ENCODE measurements around the gene DNAJC9. TPM values are rescaled to one million over a fixed set of nuclear protein-coding genes. Genes with fewer than 3 reads are reported as not detected.

DNAJC9 gene
- total RNA-seq, 1 donor from 2014 or later, result 9.6 TPM

DNA sequence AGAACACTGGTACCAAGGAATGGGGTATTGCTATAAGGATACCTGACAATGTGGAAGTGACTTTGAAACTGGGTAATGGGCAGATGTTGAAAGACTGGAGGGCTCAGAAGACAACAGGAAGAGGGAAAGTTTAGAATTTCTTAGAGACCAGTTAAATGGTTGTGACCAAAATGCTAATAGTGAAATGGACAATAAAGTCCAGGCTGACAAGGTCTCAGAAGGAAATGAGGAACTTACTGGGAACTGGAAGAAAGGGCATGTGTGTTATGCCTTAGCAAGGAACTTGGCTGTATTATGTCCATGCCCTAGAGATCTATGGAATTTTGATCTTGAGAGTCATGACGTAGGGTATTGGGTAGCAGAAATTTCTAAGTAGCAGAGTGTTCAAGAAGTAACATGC is 41.2 kb downstream of the DNAJC9 start:
- DNase-seq (no peak), ATAC-seq (no peak)
- intact Hi-C loops (cut with micrococcal nuclease), result no loop called here

GRCh38 chr10:73205081-73205480 is 42.0 kb downstream of the DNAJC9 start:
- no peak for ATAC-seq
- intact Hi-C loops (cut with micrococcal nuclease), result no loop called here
- DNase-seq, result no peak

Other genes starting within 250 kb of the DNAJC9 start
- gene P4HA1, start 150.4 kb downstream of the DNAJC9 start, total RNA-seq, result 75.0 TPM
- 4.5 TPM for gene NUDT13, start 136.8 kb downstream of the DNAJC9 start, total RNA-seq
- 17.8 TPM for gene ECD, start 79.2 kb downstream of the DNAJC9 start, total RNA-seq
- 13.8 TPM for gene FAM149B1, start 79.1 kb downstream of the DNAJC9 start, total RNA-seq
- gene MRPS16, start 5.4 kb upstream of the DNAJC9 start, total RNA-seq, result 109 TPM
- 1.7 TPM for gene CFAP70, start 111.6 kb upstream of the DNAJC9 start, total RNA-seq
- gene ANXA7, start 166.8 kb upstream of the DNAJC9 start, total RNA-seq, result 116 TPM
- gene MSS51, start 186.3 kb upstream of the DNAJC9 start, total RNA-seq, result 2.9 TPM
- 67.7 TPM for gene PPP3CB, start 248.8 kb upstream of the DNAJC9 start, total RNA-seq